ENCODE data around the gene VIL1. TPM values are rescaled to one million over a fixed set of nuclear protein-coding genes. Genes with fewer than 3 reads are reported as not detected.

VIL1 gene
- total RNA-seq, 6 donors from 2014 or later, result 0.29 to 0.76 (median 0.40) TPM; not detected in 3

DNA sequence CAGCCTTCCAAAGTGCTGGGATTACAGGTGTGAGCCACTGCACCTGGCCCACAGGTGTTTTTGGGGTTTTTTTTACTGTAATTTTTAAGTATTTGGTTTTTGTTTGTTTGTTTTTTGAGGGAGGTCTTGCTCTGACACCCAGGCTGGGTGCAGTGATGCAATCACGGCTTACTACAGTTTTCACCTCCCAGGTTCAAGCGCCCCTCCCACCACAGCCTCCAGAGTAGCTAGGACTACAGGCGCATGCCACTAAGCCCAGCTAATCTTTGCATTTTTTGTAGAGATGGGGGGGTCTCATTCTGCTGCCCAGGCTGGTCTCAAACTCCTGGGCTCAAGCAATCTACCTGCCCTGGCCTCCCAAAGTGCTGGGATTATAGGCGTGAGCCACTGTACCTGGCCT is 44.1 kb upstream of the VIL1 start:
- 78 to 84% methylated on average over 4 of the region's 4 CpGs for WGBS, 2 donors
- H3K9me3 ChIP-seq, result no peaks in the 10 kb centered on the region
- no peak overlapping the region for H3K4me3 ChIP-seq
- no peak overlapping the region for H3K27ac ChIP-seq
- peaks cover 7 to 14% (median 14%) of the 10 kb centered on the region in 4 donors for H3K4me1 ChIP-seq
- ATAC-seq (ENCODE audit: low FRiP score in 2 of 2) (no peak), DNase-seq (no peak)
- H3K27me3 ChIP-seq, result no peaks in the 10 kb centered on the region
- no peak for TF ChIP-seq EP300 (IDR thresholded peaks at IDR 0.05)
- TF ChIP-seq, protein P1, sequence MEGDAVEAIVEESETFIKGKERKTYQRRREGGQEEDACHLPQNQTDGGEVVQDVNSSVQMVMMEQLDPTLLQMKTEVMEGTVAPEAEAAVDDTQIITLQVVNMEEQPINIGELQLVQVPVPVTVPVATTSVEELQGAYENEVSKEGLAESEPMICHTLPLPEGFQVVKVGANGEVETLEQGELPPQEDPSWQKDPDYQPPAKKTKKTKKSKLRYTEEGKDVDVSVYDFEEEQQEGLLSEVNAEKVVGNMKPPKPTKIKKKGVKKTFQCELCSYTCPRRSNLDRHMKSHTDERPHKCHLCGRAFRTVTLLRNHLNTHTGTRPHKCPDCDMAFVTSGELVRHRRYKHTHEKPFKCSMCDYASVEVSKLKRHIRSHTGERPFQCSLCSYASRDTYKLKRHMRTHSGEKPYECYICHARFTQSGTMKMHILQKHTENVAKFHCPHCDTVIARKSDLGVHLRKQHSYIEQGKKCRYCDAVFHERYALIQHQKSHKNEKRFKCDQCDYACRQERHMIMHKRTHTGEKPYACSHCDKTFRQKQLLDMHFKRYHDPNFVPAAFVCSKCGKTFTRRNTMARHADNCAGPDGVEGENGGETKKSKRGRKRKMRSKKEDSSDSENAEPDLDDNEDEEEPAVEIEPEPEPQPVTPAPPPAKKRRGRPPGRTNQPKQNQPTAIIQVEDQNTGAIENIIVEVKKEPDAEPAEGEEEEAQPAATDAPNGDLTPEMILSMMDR (IDR thresholded peaks at IDR 0.05), result no peak
- no peak for TF ChIP-seq POLR2AphosphoS5 (IDR thresholded peaks at IDR 0.05)
- no peaks in the 10 kb centered on the region for H3K36me3 ChIP-seq

DNA sequence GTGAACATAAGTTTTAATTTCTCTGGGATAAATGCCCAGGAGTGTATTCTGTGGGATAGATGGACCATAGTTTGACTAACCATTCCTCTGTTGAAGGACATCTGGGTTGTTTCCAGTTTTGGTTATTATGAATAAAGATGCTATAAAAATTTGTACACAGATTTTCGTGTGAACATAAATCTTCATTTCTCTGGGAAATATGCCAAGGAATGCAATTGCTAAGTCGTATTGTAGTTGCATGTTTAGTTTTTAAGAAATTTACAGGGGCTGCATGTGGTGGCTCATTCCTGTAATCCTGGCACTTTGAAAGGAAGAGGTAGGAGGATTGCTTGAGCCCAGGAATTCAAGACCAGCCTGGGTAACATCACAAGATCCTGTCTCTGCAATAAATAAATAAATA is 43.7 kb upstream of the VIL1 start:
- DNase-seq (no peak), ATAC-seq (ENCODE audit: low FRiP score in 2 of 2) (no peak)
- TF ChIP-seq EP300 (IDR thresholded peaks at IDR 0.05) (no peak), POLR2AphosphoS5 (IDR thresholded peaks at IDR 0.05) (no peak), POLR2A (IDR thresholded peaks at IDR 0.05) (no peak)
- TF ChIP-seq, protein P1 (IDR thresholded peaks at IDR 0.05), result no peak
- H3K27me3 ChIP-seq, result no peaks in the 10 kb centered on the region
- H3K4me1 ChIP-seq, result peaks cover 3 to 11% (median 9%) of the 10 kb centered on the region in 4 donors
- H3K4me3 ChIP-seq, result no peak overlapping the region
- no peak overlapping the region for H3K27ac ChIP-seq
- WGBS, 2 donors, result 26% methylated on average over 2 of the region's 2 CpGs
- H3K9me3 ChIP-seq, result no peaks in the 10 kb centered on the region
- no peaks in the 10 kb centered on the region for H3K36me3 ChIP-seq

DNA sequence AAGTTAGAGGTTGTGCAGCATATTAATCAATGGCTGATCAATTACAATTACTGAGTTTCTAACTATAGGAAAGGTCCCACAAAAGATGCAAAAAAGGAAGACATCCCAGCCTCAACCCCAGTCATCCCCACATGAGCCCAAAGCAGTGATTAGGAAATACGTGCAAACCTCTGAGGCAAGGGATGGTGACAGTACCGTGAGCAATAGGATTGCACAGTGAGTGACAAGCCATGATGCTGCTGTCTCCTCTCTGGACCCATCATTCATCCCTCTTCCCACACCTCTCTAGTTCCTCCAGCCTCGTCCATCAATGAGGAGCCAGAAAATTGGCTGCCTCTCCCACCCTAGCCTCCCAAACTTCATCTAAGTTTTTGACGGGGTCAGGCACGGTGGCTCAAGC is 40.9 kb upstream of the VIL1 start:
- peak in 1 of 4 donors; percentile 84 for TF ChIP-seq EP300 (IDR thresholded peaks at IDR 0.05)
- TF ChIP-seq POLR2A (IDR thresholded peaks at IDR 0.05), result peak in 1 of 4 donors; percentile 41
- TF ChIP-seq, protein P1 (IDR thresholded peaks at IDR 0.05), result no peak
- peak; percentile 81 to 90 for TF ChIP-seq POLR2AphosphoS5 (IDR thresholded peaks at IDR 0.05)
- no peak overlapping the region for H3K4me3 ChIP-seq
- peak in 1 of 2 donors; percentile 65 for DNase-seq
- no peaks in the 10 kb centered on the region for H3K4me1 ChIP-seq
- H3K27me3 ChIP-seq, result no peaks in the 10 kb centered on the region
- no peaks in the 10 kb centered on the region for H3K9me3 ChIP-seq
- H3K27ac ChIP-seq, result peak overlapping the region in 2 of 4 donors; percentile 54 to 68
- peak; percentile 34 to 63 for ATAC-seq (ENCODE audit: low FRiP score in 2 of 2)
- no peaks in the 10 kb centered on the region for H3K36me3 ChIP-seq
- WGBS, 2 donors, result 76 to 88% methylated on average over 5 of the region's 5 CpGs

DNA sequence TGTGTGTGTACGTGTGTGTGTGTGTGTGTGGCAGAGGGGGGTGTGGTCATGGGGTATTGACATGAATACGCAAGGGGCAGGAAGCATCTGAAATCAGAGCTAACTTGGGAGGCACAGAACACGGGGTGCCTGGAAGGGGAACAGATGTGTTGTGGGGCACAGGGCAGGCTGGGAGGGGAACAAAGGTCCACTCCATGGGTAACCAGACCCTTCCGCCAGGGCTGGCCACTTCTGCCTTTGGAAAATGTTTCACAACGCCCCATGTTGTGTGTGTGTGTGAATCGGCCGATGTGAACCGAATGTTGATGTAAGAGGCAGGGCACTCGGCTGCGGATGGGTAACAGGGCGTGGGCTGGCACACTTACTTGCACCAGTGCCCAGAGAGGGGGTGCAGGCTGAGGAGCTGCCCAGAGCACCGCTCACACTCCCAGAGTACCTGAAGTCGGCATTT is 37.0 kb upstream of the VIL1 start, which contains the start of gene SLC11A1:
SLC11A1 (plus strand) TSS at position 358 of the 451 bp plus-strand sequence. CDS start 96 bp downstream, outside the sequence.
- H3K4me1 ChIP-seq, result peaks cover 0 to 3% (median 2%) of the 10 kb centered on the region in 4 donors
- peak in 3 of 4 donors; percentile 59 to 93 (median 86) for TF ChIP-seq EP300 (IDR thresholded peaks at IDR 0.05)
- peak; percentile 84 to 92 for TF ChIP-seq POLR2AphosphoS5 (IDR thresholded peaks at IDR 0.05)
- peak in 3 of 4 donors; percentile 37 to 94 (median 41) for TF ChIP-seq POLR2A (IDR thresholded peaks at IDR 0.05)
- TF ChIP-seq, protein P1 (IDR thresholded peaks at IDR 0.05), result peak in 1 of 6 experiments; percentile 35
- H3K9me3 ChIP-seq, result no peaks in the 10 kb centered on the region
- no peaks in the 10 kb centered on the region for H3K36me3 ChIP-seq
- H3K27me3 ChIP-seq, result no peaks in the 10 kb centered on the region
- DNase-seq (peak in 1 of 2 donors; percentile 87), ATAC-seq (ENCODE audit: low FRiP score in 2 of 2) (peak; percentile 83 to 86)
- H3K27ac ChIP-seq, result peak within 1 kb of the TSS; percentile 84 to 89 (median 86)
- peak within 1 kb of the TSS in 3 of 4 donors; percentile 25 to 54 (median 35) for H3K4me3 ChIP-seq
- WGBS, 2 donors, result 71 to 84% methylated on average over 12 to 13 of the region's 13 CpGs

DNA sequence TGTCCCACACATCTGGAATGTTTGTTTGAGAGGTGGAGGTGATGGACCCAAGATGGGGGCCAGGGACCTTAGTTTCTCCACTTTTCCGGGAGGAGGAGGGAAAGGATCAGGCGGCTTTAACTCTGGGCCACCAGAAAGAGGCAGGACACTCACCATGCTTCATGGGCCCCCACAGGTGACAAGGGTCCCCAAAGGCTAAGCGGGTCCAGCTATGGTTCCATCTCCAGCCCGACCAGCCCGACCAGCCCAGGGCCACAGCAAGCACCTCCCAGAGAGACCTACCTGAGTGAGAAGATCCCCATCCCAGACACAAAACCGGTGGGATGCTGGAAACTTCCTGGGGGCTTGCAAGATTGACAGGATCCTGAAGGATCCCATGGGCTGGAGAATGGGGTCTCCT is 36.1 kb upstream of the VIL1 start:
- Histone ChIP-seq H3K4me1 (peaks cover 7 to 12% (median 9%) of the 10 kb centered on the region in 4 donors), H3K4me3 (peak overlapping the region in 3 of 4 donors; percentile 25 to 54 (median 35)), H3K9me3 (no peaks in the 10 kb centered on the region), H3K27me3 (no peaks in the 10 kb centered on the region), H3K27ac (peak overlapping the region; percentile 84 to 89 (median 86)), H3K36me3 (no peaks in the 10 kb centered on the region)
- 88 to 93% methylated on average over 5 to 6 of the region's 6 CpGs for WGBS, 2 donors
- TF ChIP-seq EP300 (IDR thresholded peaks at IDR 0.05) (no peak), POLR2AphosphoS5 (IDR thresholded peaks at IDR 0.05) (no peak)
- TF ChIP-seq, protein P1 (IDR thresholded peaks at IDR 0.05), result no peak
- ATAC-seq (ENCODE audit: low FRiP score in 2 of 2), result no peak
- no peak for DNase-seq
